Measurements from ENCODE around the gene COL25A1. TPM values are rescaled to one million over a fixed set of nuclear protein-coding genes. Genes with fewer than 3 reads are reported as not detected.
"Not testable (repeated sequence)": the region's sequence is repeated elsewhere in the genome, so short reads cannot be mapped to it uniquely, and the experiment has no call there.

Gene COL25A1
- total RNA-seq, 1 donor from 2014 or later: 4.3 TPM

- Histone ChIP-seq H3K36me3 (ENCODE audit: control insufficient read depth, insufficient read depth, low read length) (no peaks in the 10 kb centered on the region), H3K4me3 (ENCODE audit: low read depth, low read length) (no peak overlapping the region), H3K27me3 (ENCODE audit: control insufficient read depth, insufficient read depth, low read length) (no peaks in the 10 kb centered on the region)
- DNase-seq (ENCODE audit: low read depth): no peak
- TF ChIP-seq CTCF (IDR thresholded peaks at IDR 0.05; ENCODE audit: insufficient read depth, low read length, poor library complexity, severe bottlenecking): no peak
These were observed 276.9 kb downstream of the COL25A1 start for GRCh38 chr4:109025471-109026076.

- H3K36me3 ChIP-seq (ENCODE audit: control insufficient read depth, insufficient read depth, low read length): no peaks in the 10 kb centered on the region
- DNase-seq (ENCODE audit: low read depth): no peak
- no peaks in the 10 kb centered on the region for H3K27me3 ChIP-seq (ENCODE audit: control insufficient read depth, insufficient read depth, low read length)
- no peak for TF ChIP-seq CTCF (IDR thresholded peaks at IDR 0.05; ENCODE audit: insufficient read depth, low read length, poor library complexity, severe bottlenecking)
- H3K4me3 ChIP-seq (ENCODE audit: low read depth, low read length): no peak overlapping the region
These were observed 279.5 kb downstream of the COL25A1 start for GRCh38 chr4:109022961-109023360.

- H3K27me3 ChIP-seq (ENCODE audit: control insufficient read depth, insufficient read depth, low read length); H3K4me3 ChIP-seq (ENCODE audit: low read depth, low read length); DNase-seq (ENCODE audit: low read depth); H3K36me3 ChIP-seq (ENCODE audit: control insufficient read depth, insufficient read depth, low read length): not testable (repeated sequence)
These were observed 280.8 kb downstream of the COL25A1 start for GRCh38 chr4:109021630-109022029.

GRCh38 chr4:109020861-109021260 is 281.6 kb downstream of the COL25A1 start:
- no peak overlapping the region for H3K4me3 ChIP-seq (ENCODE audit: low read depth, low read length)
- no peaks in the 10 kb centered on the region for H3K36me3 ChIP-seq (ENCODE audit: control insufficient read depth, insufficient read depth, low read length)
- no peak for TF ChIP-seq CTCF (IDR thresholded peaks at IDR 0.05; ENCODE audit: insufficient read depth, low read length, poor library complexity, severe bottlenecking)
- no peak for DNase-seq (ENCODE audit: low read depth)
- H3K27me3 ChIP-seq (ENCODE audit: control insufficient read depth, insufficient read depth, low read length): no peaks in the 10 kb centered on the region

GRCh38 chr4:109016200-109016599 is 286.3 kb downstream of the COL25A1 start:
- no peak for DNase-seq (ENCODE audit: low read depth)
- TF ChIP-seq CTCF (IDR thresholded peaks at IDR 0.05; ENCODE audit: insufficient read depth, low read length, poor library complexity, severe bottlenecking): no peak
- Histone ChIP-seq H3K4me3 (ENCODE audit: low read depth, low read length) (no peak overlapping the region), H3K27me3 (ENCODE audit: control insufficient read depth, insufficient read depth, low read length) (no peaks in the 10 kb centered on the region), H3K36me3 (ENCODE audit: control insufficient read depth, insufficient read depth, low read length) (no peaks in the 10 kb centered on the region)

DNA sequence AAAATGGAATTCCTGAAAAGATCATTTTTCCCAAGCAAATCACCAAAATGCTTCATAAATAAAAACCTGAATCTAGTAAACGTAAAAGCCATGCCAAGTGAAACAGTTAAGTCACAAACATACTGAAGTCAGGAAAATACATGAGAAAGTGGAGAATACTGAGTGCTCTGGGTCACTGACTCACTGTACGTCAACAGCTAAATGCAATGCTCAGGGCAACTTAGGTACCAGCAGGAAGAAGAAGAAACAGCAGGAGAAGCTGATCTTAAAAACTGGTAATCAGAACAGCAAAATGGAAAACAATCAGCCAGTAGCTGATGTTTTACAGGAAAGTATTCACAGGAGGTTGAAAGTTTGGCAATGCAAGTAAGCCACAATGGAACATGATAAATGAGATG is 287.0 kb downstream of the COL25A1 start:
- DNase-seq (ENCODE audit: low read depth): no peak
- Histone ChIP-seq H3K27me3 (ENCODE audit: control insufficient read depth, insufficient read depth, low read length) (no peaks in the 10 kb centered on the region), H3K36me3 (ENCODE audit: control insufficient read depth, insufficient read depth, low read length) (no peaks in the 10 kb centered on the region), H3K4me3 (ENCODE audit: low read depth, low read length) (no peak overlapping the region)
- no peak for TF ChIP-seq CTCF (IDR thresholded peaks at IDR 0.05; ENCODE audit: insufficient read depth, low read length, poor library complexity, severe bottlenecking)
